H9 (cell line): ENCODE measurements around the gene ENTR1. TPM values are rescaled to one million over a fixed set of nuclear protein-coding genes. Genes with fewer than 3 reads are reported as not detected.

Experiments used
- DNase-seq: peaks from one replicate; pipeline ENCODE4 v3.0.0-alpha.2; 2017
- H2AFZ ChIP-seq: one replicate; pipeline ENCODE4 v1.6.1; 2013; ENCODE audit warnings: mild to moderate bottlenecking, low read length, control low read depth, moderate library complexity
- H2AK5ac ChIP-seq: 2 replicates; pipeline ENCODE4 v1.6.1; 2013; ENCODE audit warnings: low read length, control low read depth, mixed read lengths; ENCODE audit not compliant: insufficient read length
- H2BK120ac ChIP-seq: one replicate; pipeline ENCODE4 v1.6.1; 2013; ENCODE audit warnings: low read depth, mild to moderate bottlenecking, low read length, control low read depth, inconsistent platforms; ENCODE audit not compliant: poor library complexity, severe bottlenecking
- H2BK12ac ChIP-seq: 2 replicates; pipeline ENCODE4 v1.6.1; 2013; ENCODE audit warnings: low read length, control low read depth, mixed read lengths, low read depth; ENCODE audit not compliant: insufficient read length
- H2BK15ac ChIP-seq: 2 replicates; pipeline ENCODE4 v1.6.1; 2013; ENCODE audit warnings: low read depth, low read length, control low read depth
- H2BK20ac ChIP-seq: one replicate; pipeline ENCODE4 v1.6.1; 2013; ENCODE audit warnings: low read depth, mild to moderate bottlenecking, low read length, control low read depth, inconsistent platforms; ENCODE audit not compliant: poor library complexity, severe bottlenecking
- H2BK5ac ChIP-seq: 2 replicates; pipeline ENCODE4 v1.6.1; 2013; ENCODE audit warnings: low read length, control low read depth, mixed read lengths; ENCODE audit not compliant: insufficient read length
- H3K14ac ChIP-seq: 2 replicates; pipeline ENCODE4 v1.6.1; 2013; ENCODE audit warnings: low read length, control low read depth; ENCODE audit not compliant: insufficient read depth
- H3K18ac ChIP-seq: 2 replicates; pipeline ENCODE4 v1.6.1; 2013; ENCODE audit warnings: low read depth, mild to moderate bottlenecking, mixed read lengths, low read length, control low read depth; ENCODE audit not compliant: insufficient read length
- H3K23ac ChIP-seq: 2 replicates; pipeline ENCODE4 v1.6.1; 2013; ENCODE audit warnings: low read length, control low read depth, mixed read lengths, low read depth; ENCODE audit not compliant: insufficient read length
- H3K23me2 ChIP-seq: 2 replicates; pipeline ENCODE4 v1.6.1; 2013; ENCODE audit warnings: low read depth, mild to moderate bottlenecking, mixed read lengths, low read length, control low read depth; ENCODE audit not compliant: insufficient read length, poor library complexity, severe bottlenecking
- H3K27ac ChIP-seq: 2 replicates; pipeline ENCODE4 v1.5.1; 2013; ENCODE audit warnings: low read length, control low read depth, mixed read lengths, low read depth; ENCODE audit not compliant: insufficient read length
- H3K27me3 ChIP-seq: 2 replicates; pipeline ENCODE4 v1.6.1; 2013; ENCODE audit warnings: low read length, control low read depth, inconsistent platforms; ENCODE audit not compliant: insufficient read depth
- H3K4ac ChIP-seq: 2 replicates; pipeline ENCODE4 v1.6.1; 2013; ENCODE audit warnings: low read depth, mild to moderate bottlenecking, control low read depth, inconsistent platforms, low read length, moderate library complexity
- H3K4me1 ChIP-seq: 2 replicates; pipeline ENCODE4 v1.6.1; 2013; ENCODE audit warnings: low read length, control low read depth, inconsistent platforms; ENCODE audit not compliant: insufficient read depth
- H3K4me2 ChIP-seq: 2 replicates; pipeline ENCODE4 v1.6.1; 2013; ENCODE audit warnings: low read length, control low read depth, mixed read lengths; ENCODE audit not compliant: insufficient read length, insufficient read depth
- H3K56ac ChIP-seq: 2 replicates; pipeline ENCODE4 v1.6.1; 2013; ENCODE audit warnings: low read depth, mild to moderate bottlenecking, mixed read lengths, low read length, control low read depth; ENCODE audit not compliant: insufficient read length
- H3K79me1 ChIP-seq: 2 replicates; pipeline ENCODE4 v1.6.1; 2013; ENCODE audit warnings: low read depth, mild to moderate bottlenecking, moderate library complexity, low read length, control low read depth, inconsistent platforms; ENCODE audit not compliant: insufficient read depth, poor library complexity, severe bottlenecking
- H3K79me2 ChIP-seq: 2 replicates; pipeline ENCODE4 v1.6.1; 2013; ENCODE audit warnings: low read length, control low read depth, inconsistent platforms; ENCODE audit not compliant: insufficient read depth
- H3K9ac ChIP-seq: 2 replicates; pipeline ENCODE4 v1.6.1; 2013; ENCODE audit warnings: low read length, control low read depth, mixed read lengths; ENCODE audit not compliant: insufficient read length; ENCODE audit errors: extremely low read depth
- H3K9me3 ChIP-seq: one replicate; pipeline ENCODE4 v1.6.1; 2013; ENCODE audit warnings: low read depth, low read length, inconsistent platforms; ENCODE audit not compliant: control insufficient read depth
- H3T11ph ChIP-seq: one replicate; pipeline ENCODE4 v1.6.1; 2013; ENCODE audit warnings: mild to moderate bottlenecking, low read length, control low read depth, inconsistent platforms
- H4K20me1 ChIP-seq: one replicate; pipeline ENCODE4 v1.6.1; 2013; ENCODE audit not compliant: control insufficient read depth, insufficient read length, insufficient read depth
- H4K5ac ChIP-seq: 2 replicates; pipeline ENCODE4 v1.6.1; 2013; ENCODE audit warnings: low read depth, mild to moderate bottlenecking, mixed read lengths, low read length, control low read depth; ENCODE audit not compliant: insufficient read length
- H4K8ac ChIP-seq: replicated peaks from 2 replicates; pipeline ENCODE4 v1.6.1; 2013; ENCODE audit warnings: low read length, control low read depth, mixed read lengths, low read depth; ENCODE audit not compliant: insufficient read length
- H4K91ac ChIP-seq: 2 replicates; pipeline ENCODE4 v1.6.1; 2013; ENCODE audit warnings: low read depth, mild to moderate bottlenecking, moderate library complexity, mixed read lengths, low read length, control low read depth; ENCODE audit not compliant: insufficient read length
- H3K27ac Mint-ChIP-seq, 3 experiments: 2 replicates in 2 of 3; 3 replicates in 1 of 3; pipeline ENCODE4 v1.8.0; 2020 to 2021; ENCODE audit warnings: mixed read lengths in 3 of 3, mild to moderate bottlenecking in 1 of 3, moderate library complexity in 1 of 3
- H3K27me3 Mint-ChIP-seq: 2 replicates; pipeline ENCODE4 v1.8.0; 2021; ENCODE audit warnings: low read depth, mild to moderate bottlenecking, moderate library complexity, mixed read lengths
- H3K36me3 Mint-ChIP-seq, 3 experiments: 2 replicates in 2 of 3; 3 replicates in 1 of 3; pipeline ENCODE4 v1.8.0; 2020 to 2021; ENCODE audit warnings: low read depth in 3 of 3, mixed read lengths in 3 of 3; ENCODE audit not compliant: insufficient read depth in 1 of 3
- H3K4me1 Mint-ChIP-seq, 2 experiments: 2 replicates each; pipeline ENCODE4 v1.8.0; 2020; ENCODE audit warnings: mixed read lengths in 2 of 2
- H3K4me3 Mint-ChIP-seq, 2 experiments: 2 replicates in 1 of 2; 3 replicates in 1 of 2; pipeline ENCODE4 v1.8.0; 2020 to 2021; ENCODE audit warnings: mild to moderate bottlenecking in 2 of 2, mixed read lengths in 2 of 2, moderate library complexity in 1 of 2
- H3K9me3 Mint-ChIP-seq, 2 experiments: 2 replicates in 1 of 2; 3 replicates in 1 of 2; pipeline ENCODE4 v1.8.0; 2020; ENCODE audit warnings: mild to moderate bottlenecking in 2 of 2, mixed read lengths in 2 of 2, moderate library complexity in 1 of 2
- WGBS: extraction: QIAGEN DNeasy Blood & Tissue Kit; methylation state at CpG from one replicate; pipeline ENCODE4 v1.1.7; 2013; ENCODE audit warnings: missing lambda C conversion rate, low lambda C conversion rate, mixed read lengths; ENCODE audit not compliant: insufficient read length; ENCODE audit errors: extremely low coverage; 5-methylcytosine and 5-hydroxymethylcytosine counted together
- total RNA-seq: library from RNA; stranded (reverse); gene quantifications from 2 replicates; pipeline ENCODE4 v1.2.1, GENCODE V29; 2021
- TF ChIP-seq, protein P1 (sequence below): fragments of 200-600 bp; sonication (generic); conservative IDR thresholded peaks from 3 replicates; pipeline ENCODE4 v1.8.0; 2021; ENCODE audit warnings: antibody characterized with exemption, mild to moderate bottlenecking

The ENTR1 gene
- total RNA-seq, 1 experiment from 2014 or later, result 108 TPM

DNA sequence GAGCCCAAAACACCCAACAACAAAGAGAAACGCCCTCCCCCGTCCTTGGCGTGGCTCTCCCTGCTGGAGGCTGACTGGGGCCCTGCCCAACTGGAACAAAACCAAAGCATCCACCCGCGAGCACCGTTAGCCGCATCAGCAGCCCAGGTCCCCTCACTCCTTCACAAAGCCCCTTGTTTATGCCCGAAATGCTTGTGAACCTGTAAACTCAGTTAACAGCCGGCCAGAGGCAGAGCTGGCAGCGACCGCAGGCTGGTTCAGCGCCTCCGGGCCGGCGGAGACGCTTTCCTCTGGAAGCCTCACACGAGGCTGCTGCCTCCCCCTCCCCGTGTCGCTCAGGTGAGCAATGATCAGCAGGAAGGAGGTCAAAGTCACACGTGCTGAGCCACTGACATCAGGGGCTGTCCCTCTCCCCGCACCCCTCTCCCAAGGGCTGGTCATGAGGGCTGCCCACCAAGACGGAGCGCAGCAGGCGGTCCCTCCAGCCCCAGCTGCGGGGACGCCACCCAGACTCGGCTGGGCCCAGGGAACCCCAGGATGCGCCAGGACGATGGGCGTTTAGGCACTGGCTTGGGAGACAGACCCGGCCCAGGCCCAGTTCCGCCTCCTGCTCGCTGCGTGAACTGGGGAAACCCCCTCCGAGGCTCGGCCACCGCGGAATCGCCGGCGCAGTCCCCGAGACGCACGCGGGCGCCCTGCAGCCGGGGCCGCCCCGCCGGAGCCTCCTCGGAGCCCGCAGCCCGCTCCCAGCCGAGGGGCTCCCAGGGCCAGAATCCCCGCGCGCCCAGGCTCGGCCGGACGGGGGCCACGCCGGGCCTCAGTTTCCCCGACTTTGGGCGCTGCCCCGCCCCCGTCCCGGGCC lies 11.0 kb downstream of the ENTR1 start:
- peaks cover 6% of the 10 kb centered on the region for H3K23me2 ChIP-seq

More for the DNA sequence above, 11.0 kb downstream of the ENTR1 start:
- Histone ChIP-seq H4K8ac (no peak overlapping the region), H3K56ac (no peak overlapping the region), H3K4ac (no peak overlapping the region), H3K27ac (no peak overlapping the region), H2BK15ac (no peak overlapping the region), H3K23ac (no peak overlapping the region), H2AK5ac (no peak overlapping the region), H3K4me2 (peak overlapping the region; percentile 94), H3T11ph (no peak overlapping the region), H2BK5ac (no peak overlapping the region), H3K18ac (no peak overlapping the region), H2AFZ (no peak overlapping the region), H4K5ac (no peak overlapping the region), H3K79me2 (peaks cover 12% of the 10 kb centered on the region; the same call in 1 of the 2 replicates), H3K9ac (peak overlapping the region; percentile 74), H2BK20ac (no peak overlapping the region), H3K14ac (peak overlapping the region; percentile 48; the same call in 1 of the 2 replicates), H3K27me3 (no peaks in the 10 kb centered on the region), H3K9me3 (no peaks in the 10 kb centered on the region), H4K91ac (no peak overlapping the region), H3K79me1 (peaks cover 7% of the 10 kb centered on the region), H2BK120ac (no peak overlapping the region), H4K20me1 (no peaks in the 10 kb centered on the region), H2BK12ac (no peak overlapping the region), H3K4me1 (no peaks in the 10 kb centered on the region)
- Mint-ChIP-seq H3K36me3 (peaks cover 22 to 69% (median 60%) of the 10 kb centered on the region in 3 experiments), H3K4me1 (peaks cover 11 to 12% of the 10 kb centered on the region in 2 experiments), H3K9me3 (no peaks in the 10 kb centered on the region), H3K27ac (peak overlapping the region in 2 of 3 experiments; percentile 20 to 90; a peak in 2 of 7 replicates), H3K27me3 (no peaks in the 10 kb centered on the region), H3K4me3 (peak overlapping the region; percentile 89 to 94)
- TF ChIP-seq, protein P1, sequence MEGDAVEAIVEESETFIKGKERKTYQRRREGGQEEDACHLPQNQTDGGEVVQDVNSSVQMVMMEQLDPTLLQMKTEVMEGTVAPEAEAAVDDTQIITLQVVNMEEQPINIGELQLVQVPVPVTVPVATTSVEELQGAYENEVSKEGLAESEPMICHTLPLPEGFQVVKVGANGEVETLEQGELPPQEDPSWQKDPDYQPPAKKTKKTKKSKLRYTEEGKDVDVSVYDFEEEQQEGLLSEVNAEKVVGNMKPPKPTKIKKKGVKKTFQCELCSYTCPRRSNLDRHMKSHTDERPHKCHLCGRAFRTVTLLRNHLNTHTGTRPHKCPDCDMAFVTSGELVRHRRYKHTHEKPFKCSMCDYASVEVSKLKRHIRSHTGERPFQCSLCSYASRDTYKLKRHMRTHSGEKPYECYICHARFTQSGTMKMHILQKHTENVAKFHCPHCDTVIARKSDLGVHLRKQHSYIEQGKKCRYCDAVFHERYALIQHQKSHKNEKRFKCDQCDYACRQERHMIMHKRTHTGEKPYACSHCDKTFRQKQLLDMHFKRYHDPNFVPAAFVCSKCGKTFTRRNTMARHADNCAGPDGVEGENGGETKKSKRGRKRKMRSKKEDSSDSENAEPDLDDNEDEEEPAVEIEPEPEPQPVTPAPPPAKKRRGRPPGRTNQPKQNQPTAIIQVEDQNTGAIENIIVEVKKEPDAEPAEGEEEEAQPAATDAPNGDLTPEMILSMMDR, result no peak
- DNase-seq, result no peak
- no CpG with 5 or more reads among the region's 67 CpGs for WGBS
